GM21717 (cell line): Measurements from ENCODE around the gene MAN2B2.
"Not testable (repeated sequence)": the region's sequence is repeated elsewhere in the genome, so short reads cannot be mapped to it uniquely, and the experiment has no call there.

Experiments used
- ATAC-seq: cut with Tn5 transposase; IDR thresholded peaks from one replicate; pipeline ENCODE4 v1.9.1; 2021; ENCODE audit warnings: mild to moderate bottlenecking, moderate library complexity; ENCODE audit not compliant: unreplicated experiment

The MAN2B2 gene

GRCh38 chr4:6663596-6664393, 88.8 kb downstream of the MAN2B2 start:
- ATAC-seq = no peak

GRCh38 chr4:6665320-6665654, 90.3 kb downstream of the MAN2B2 start:
- ATAC-seq = no peak

- no peak for ATAC-seq
These were observed 93.4 kb downstream of the MAN2B2 start for GRCh38 chr4:6668391-6668790.

GRCh38 chr4:6671648-6672047, 96.7 kb downstream of the MAN2B2 start:
- ATAC-seq = no peak

- no peak for ATAC-seq
These were observed 97.1 kb downstream of the MAN2B2 start for GRCh38 chr4:6672131-6672530.

GRCh38 chr4:6672541-6673190, 97.7 kb downstream of the MAN2B2 start:
- not testable (repeated sequence) for ATAC-seq
